Kidney epithelial cell (primary cell): ENCODE measurements around the gene KNDC1. TPM values are rescaled to one million over a fixed set of nuclear protein-coding genes. Genes with fewer than 3 reads are reported as not detected.

Experiments
- DNase-seq: peaks from one replicate; pipeline ENCODE4 v3.0.0-alpha.2; 2010; ENCODE audit warnings: low read depth
- H3K27me3 ChIP-seq: 2 replicates; pipeline ENCODE4 v1.6.0; 2011; ENCODE audit warnings: low read length; ENCODE audit not compliant: control insufficient read depth, insufficient read depth
- H3K36me3 ChIP-seq: 2 replicates; pipeline ENCODE4 v1.5.1; 2011; ENCODE audit warnings: low read length; ENCODE audit not compliant: control insufficient read depth, insufficient read depth
- H3K4me3 ChIP-seq: 2 replicates; pipeline ENCODE4 v1.5.1; 2011; ENCODE audit warnings: low read depth, mild to moderate bottlenecking, control low read depth, low read length
- CTCF ChIP-seq: IDR thresholded peaks from 2 replicates; pipeline ENCODE4 v1.5.1; 2011; ENCODE audit warnings: mild to moderate bottlenecking, moderate library complexity, low read length, control low read depth, inconsistent platforms; ENCODE audit not compliant: insufficient read depth, poor library complexity, severe bottlenecking
- total RNA-seq: library from RNA; depleted of rRNA; stranded (reverse); fragments of >200 nt; gene quantifications from 2 replicates; pipeline ENCODE4 v1.2.3, GENCODE V29; 2015

Gene KNDC1
- total RNA-seq, 1 donor from 2014 or later = 0.13 TPM

- no peak overlapping the region for H3K4me3 ChIP-seq
- DNase-seq = no peak
- TF ChIP-seq CTCF = no peak
- peaks cover 2% of the 10 kb centered on the region for H3K36me3 ChIP-seq
- peaks cover 12% of the 10 kb centered on the region for H3K27me3 ChIP-seq
Measured at GRCh38 chr10:133275684-133276092, 115.7 kb downstream of the KNDC1 start.

Other genes starting within 250 kb of the KNDC1 start
- gene CFAP46, start 217.6 kb upstream of the KNDC1 start, total RNA-seq = 3.8 and 5.1 TPM in 2 replicates
- gene ADGRA1, start 72.3 kb upstream of the KNDC1 start, total RNA-seq = not detected in 2 replicates
- gene UTF1, start 70.0 kb downstream of the KNDC1 start, total RNA-seq = not detected in 2 replicates
- not detected in 2 replicates for gene VENTX, start 77.6 kb downstream of the KNDC1 start, total RNA-seq
- gene ADAM8, start 116.6 kb downstream of the KNDC1 start, total RNA-seq = 78.4 and 123 TPM in 2 replicates
- 55.6 and 65.5 TPM in 2 replicates for gene TUBGCP2, start 148.7 kb downstream of the KNDC1 start, total RNA-seq
- 20.3 and 45.7 TPM in 2 replicates for gene ZNF511, start 148.7 kb downstream of the KNDC1 start, total RNA-seq
- gene CALY, start 176.7 kb downstream of the KNDC1 start, total RNA-seq = 0.96 TPM in 1 of 2 replicates, not detected in the other
- gene PRAP1, start 187.2 kb downstream of the KNDC1 start, total RNA-seq = not detected in 2 replicates
- 47.0 and 58.8 TPM in 2 replicates for gene FUOM, start 197.8 kb downstream of the KNDC1 start, total RNA-seq
- gene ECHS1, start 213.1 kb downstream of the KNDC1 start, total RNA-seq = 106 and 127 TPM in 2 replicates
- 4.3 and 6.4 TPM in 2 replicates for gene PAOX, start 219.0 kb downstream of the KNDC1 start, total RNA-seq
- gene MTG1, start 233.9 kb downstream of the KNDC1 start, total RNA-seq = 26.7 and 40.3 TPM in 2 replicates